ENCODE measurements around the gene SGK1.

The SGK1 gene

DNA sequence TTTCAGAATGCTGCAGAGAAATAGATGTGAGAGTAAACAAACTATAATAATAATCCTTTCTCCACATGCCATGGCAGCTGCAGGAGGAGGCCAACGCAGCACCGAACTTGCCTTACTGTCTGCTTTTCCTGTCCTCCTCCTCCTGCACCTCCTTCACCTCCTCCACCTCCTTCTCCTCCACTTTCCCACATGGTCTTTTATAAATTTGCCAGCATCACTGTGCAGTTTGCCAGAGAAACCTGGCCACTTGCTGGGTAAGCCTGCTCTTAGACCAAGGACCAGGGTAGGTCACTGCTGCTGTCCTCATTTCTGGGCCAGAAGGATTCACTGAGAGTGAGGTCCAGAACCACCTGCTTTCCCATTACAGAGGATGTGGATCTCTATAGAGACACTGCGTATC is 8.7 kb downstream of the SGK1 start:
- Histone ChIP-seq H3F3A (ENCODE audit: control insufficient read depth, insufficient read depth) (no peaks in the 10 kb centered on the region), H3K4me1 (ENCODE audit: control insufficient read depth, low read length) (peaks cover 9% of the 10 kb centered on the region), H3K36me3 (ENCODE audit: control insufficient read depth, low read length) (no peaks in the 10 kb centered on the region), H3K9me3 (ENCODE audit: control insufficient read depth, insufficient read depth, low read length) (no peaks in the 10 kb centered on the region), H4K20me1 (ENCODE audit: control insufficient read depth, insufficient read depth, low read depth, low read length) (no peaks in the 10 kb centered on the region), H3K27ac (ENCODE audit: low read depth, low read length) (no peak overlapping the region), H3K79me2 (ENCODE audit: control insufficient read depth, low read length) (no peaks in the 10 kb centered on the region), H3K9me2 (replicated peaks; ENCODE audit: control insufficient read depth, low read length) (no peaks in the 10 kb centered on the region), H3K27me3 (ENCODE audit: control insufficient read depth, low read length) (peaks cover 19% of the 10 kb centered on the region; the same call in 1 of the 2 replicates), H3K4me2 (ENCODE audit: low read length) (no peak overlapping the region), H3K4me3 (ENCODE audit: low read length) (no peak overlapping the region)
- TF ChIP-seq EZH2phosphoT487 (IDR thresholded peaks at IDR 0.05; ENCODE audit: borderline replicate concordance, low read length) (no peak), CTCF (IDR thresholded peaks at IDR 0.05; ENCODE audit: low read depth, low read length, poor library complexity, severe bottlenecking) (no peak)

GRCh38 chr6:134308800-134309199 is 9.1 kb downstream of the SGK1 start:
- Histone ChIP-seq H3K9me2 (replicated peaks; ENCODE audit: control insufficient read depth, low read length) (no peaks in the 10 kb centered on the region), H3K27ac (ENCODE audit: low read depth, low read length) (no peak overlapping the region), H3K9me3 (ENCODE audit: control insufficient read depth, insufficient read depth, low read length) (no peaks in the 10 kb centered on the region), H3K27me3 (ENCODE audit: control insufficient read depth, low read length) (peaks cover 15% of the 10 kb centered on the region; the same call in 1 of the 2 replicates), H3K79me2 (ENCODE audit: control insufficient read depth, low read length) (no peaks in the 10 kb centered on the region), H3K4me1 (ENCODE audit: control insufficient read depth, low read length) (peaks cover 9% of the 10 kb centered on the region), H3K4me2 (ENCODE audit: low read length) (no peak overlapping the region), H4K20me1 (ENCODE audit: control insufficient read depth, insufficient read depth, low read depth, low read length) (no peaks in the 10 kb centered on the region), H3F3A (ENCODE audit: control insufficient read depth, insufficient read depth) (no peaks in the 10 kb centered on the region), H3K36me3 (ENCODE audit: control insufficient read depth, low read length) (no peaks in the 10 kb centered on the region), H3K4me3 (ENCODE audit: low read length) (no peak overlapping the region)
- no peak for TF ChIP-seq CTCF (IDR thresholded peaks at IDR 0.05; ENCODE audit: low read depth, low read length, poor library complexity, severe bottlenecking)
- no peak for TF ChIP-seq EZH2phosphoT487 (IDR thresholded peaks at IDR 0.05; ENCODE audit: borderline replicate concordance, low read length)

GRCh38 chr6:134307870-134308269 is 10.0 kb downstream of the SGK1 start:
- Histone ChIP-seq H3K4me2 (ENCODE audit: low read length) (peak overlapping the region; percentile 14; the same call in 1 of the 2 replicates), H3K4me1 (ENCODE audit: control insufficient read depth, low read length) (peaks cover 9% of the 10 kb centered on the region)

More at GRCh38 chr6:134307870-134308269, 10.0 kb downstream of the SGK1 start:
- Histone ChIP-seq H3F3A (ENCODE audit: control insufficient read depth, insufficient read depth) (no peaks in the 10 kb centered on the region), H3K36me3 (ENCODE audit: control insufficient read depth, low read length) (no peaks in the 10 kb centered on the region), H4K20me1 (ENCODE audit: control insufficient read depth, insufficient read depth, low read depth, low read length) (no peaks in the 10 kb centered on the region), H3K27ac (ENCODE audit: low read depth, low read length) (no peak overlapping the region), H3K4me3 (ENCODE audit: low read length) (no peak overlapping the region), H3K79me2 (ENCODE audit: control insufficient read depth, low read length) (no peaks in the 10 kb centered on the region), H3K9me3 (ENCODE audit: control insufficient read depth, insufficient read depth, low read length) (no peaks in the 10 kb centered on the region), H3K27me3 (ENCODE audit: control insufficient read depth, low read length) (peaks cover 8% of the 10 kb centered on the region; the same call in 1 of the 2 replicates), H3K9me2 (replicated peaks; ENCODE audit: control insufficient read depth, low read length) (no peaks in the 10 kb centered on the region)
- TF ChIP-seq CTCF (IDR thresholded peaks at IDR 0.05; ENCODE audit: low read depth, low read length, poor library complexity, severe bottlenecking), result no peak

Data from DOHH2 (cell line).